C4-2B (cell line): ENCODE data around the gene LITAFD.

ENCODE experiments used
- H3K27ac ChIP-seq: fragments of 450-650 bp; 2 replicates; pipeline ENCODE4 v1.5.1; 2017
- ZFX ChIP-seq: fragments of 450-650 bp; IDR thresholded peaks from 2 replicates; pipeline ENCODE4 v1.6.1; 2017
- TF ChIP-seq, protein P1 (sequence below): fragments of 450-650 bp; conservative IDR thresholded peaks from 2 replicates; pipeline ENCODE4 v1.5.1; 2017; ENCODE audit warnings: mild to moderate bottlenecking

LITAFD gene

DNA sequence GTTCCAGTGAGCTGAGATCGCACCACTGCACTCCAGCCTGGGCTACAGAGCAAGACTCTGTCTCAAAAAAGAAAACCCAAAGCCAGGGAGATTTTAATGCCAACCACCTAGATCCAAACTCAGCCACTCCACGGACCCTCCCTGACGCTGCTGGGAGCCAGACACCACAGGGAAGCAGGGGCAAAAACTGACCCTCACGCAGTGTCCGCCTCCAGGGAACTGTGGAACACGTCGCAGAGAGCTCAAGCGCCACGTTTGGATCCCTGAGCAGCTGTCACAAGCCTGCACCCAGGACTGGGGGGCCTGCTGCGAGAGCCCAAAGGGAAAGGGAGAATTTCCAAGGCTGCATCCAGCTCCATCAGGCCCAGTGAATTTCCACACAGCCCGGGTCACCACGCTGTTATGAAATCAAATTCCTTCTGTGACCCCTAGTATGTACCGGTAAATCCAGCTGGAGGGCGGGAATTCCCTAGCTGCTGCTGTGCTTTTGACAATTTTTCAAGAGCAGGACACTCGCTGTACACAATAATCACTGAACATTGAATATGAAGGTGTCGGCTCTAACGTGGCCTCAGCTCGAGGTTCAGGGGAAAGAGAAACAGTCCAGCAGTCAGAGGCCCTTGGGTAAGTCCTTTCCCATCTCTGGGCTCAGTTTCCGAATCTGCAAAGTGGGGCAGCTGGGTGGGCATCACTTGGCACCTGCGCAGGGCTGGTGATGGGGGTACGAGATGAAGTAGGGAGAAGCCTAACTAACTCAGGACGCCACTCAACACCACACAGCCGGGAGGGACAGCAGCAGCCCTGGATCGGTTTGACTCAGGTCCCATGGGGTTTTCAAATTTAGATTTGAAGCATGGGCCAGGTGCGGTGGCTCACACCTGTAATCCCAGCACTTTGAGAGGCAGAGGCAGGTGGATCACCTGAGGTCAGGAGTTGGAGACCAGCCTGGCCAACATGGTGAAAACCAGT is 22.0 kb upstream of the LITAFD start:
- no peak for TF ChIP-seq ZFX
- TF ChIP-seq, protein P1, sequence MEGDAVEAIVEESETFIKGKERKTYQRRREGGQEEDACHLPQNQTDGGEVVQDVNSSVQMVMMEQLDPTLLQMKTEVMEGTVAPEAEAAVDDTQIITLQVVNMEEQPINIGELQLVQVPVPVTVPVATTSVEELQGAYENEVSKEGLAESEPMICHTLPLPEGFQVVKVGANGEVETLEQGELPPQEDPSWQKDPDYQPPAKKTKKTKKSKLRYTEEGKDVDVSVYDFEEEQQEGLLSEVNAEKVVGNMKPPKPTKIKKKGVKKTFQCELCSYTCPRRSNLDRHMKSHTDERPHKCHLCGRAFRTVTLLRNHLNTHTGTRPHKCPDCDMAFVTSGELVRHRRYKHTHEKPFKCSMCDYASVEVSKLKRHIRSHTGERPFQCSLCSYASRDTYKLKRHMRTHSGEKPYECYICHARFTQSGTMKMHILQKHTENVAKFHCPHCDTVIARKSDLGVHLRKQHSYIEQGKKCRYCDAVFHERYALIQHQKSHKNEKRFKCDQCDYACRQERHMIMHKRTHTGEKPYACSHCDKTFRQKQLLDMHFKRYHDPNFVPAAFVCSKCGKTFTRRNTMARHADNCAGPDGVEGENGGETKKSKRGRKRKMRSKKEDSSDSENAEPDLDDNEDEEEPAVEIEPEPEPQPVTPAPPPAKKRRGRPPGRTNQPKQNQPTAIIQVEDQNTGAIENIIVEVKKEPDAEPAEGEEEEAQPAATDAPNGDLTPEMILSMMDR: no peak
- no peak overlapping the region for H3K27ac ChIP-seq

DNA sequence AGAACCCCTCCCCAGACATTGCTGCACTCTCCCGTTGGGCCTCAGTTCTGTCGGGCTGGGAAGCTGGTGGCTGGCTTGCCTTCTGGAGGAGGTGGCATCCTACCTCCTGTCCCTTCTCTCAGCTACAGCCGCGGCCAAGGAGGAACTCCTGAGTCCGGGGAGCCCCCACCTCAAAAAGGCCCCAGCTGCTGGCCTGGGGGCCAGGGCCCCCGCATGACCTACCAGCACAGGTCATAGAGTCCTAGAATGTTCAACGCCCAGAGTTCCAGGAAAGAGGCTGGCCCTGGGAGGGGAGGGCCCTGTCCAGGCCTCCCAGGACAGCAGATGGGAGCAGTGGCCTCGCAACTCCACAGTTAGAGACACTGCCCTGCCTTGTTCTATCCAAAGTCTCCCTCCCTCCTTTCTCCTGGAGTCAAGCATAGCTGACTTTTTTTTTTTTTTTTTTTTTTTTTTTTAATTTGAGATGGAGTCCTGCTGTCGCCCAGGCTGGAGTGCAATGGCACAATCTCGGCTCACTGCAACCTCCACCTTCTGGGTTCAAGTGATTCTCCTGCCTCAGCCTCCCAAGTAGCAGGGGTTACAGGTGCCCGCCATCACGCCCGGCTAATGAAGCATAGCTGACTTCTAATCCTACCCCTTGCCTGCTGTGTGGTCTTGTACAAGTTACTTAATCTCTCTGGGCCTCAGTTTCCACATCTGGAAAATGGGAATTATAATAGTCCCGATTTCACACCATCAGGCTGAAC is 20.4 kb upstream of the LITAFD start:
- TF ChIP-seq, protein P1: no peak
- no peak for TF ChIP-seq ZFX
- H3K27ac ChIP-seq: no peak overlapping the region

DNA sequence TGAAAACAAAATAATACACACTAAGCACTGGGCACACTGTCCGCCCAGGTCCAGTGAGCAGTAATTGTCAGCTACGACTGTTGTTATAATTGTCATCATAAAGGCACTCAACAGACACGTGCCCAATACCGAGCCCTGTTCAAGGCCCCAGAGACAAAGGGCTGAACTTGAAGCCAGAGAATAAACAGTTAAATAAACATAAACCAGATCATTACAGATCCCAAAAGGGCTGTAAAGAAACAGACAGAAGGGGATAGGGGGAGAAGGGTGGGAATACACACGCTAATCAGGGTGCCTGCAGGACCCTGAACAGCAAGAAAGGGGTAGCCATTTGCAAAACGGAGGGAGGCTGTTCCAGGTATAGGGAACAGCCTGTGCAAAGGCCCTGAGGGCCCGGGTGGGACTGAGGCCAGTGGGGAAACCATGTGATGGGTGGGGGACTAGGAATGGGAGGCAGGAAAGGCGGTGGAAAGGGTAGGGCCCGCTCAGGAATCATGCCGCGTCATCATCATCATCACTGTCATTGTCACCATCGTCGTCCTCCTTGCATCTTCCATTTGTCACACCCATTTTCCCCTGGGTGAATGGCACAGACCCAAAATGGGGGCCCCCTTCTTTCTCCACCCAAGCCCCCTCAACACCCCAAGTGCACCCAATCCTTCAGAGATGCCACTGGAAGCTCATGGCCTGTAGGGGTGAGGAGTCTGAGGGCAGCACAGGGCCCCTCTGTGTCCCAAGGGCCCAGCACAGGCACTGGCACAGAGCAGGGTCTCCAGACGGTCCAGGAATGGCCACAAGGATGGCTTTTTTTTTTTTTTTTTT is 19.6 kb upstream of the LITAFD start:
- no peak for TF ChIP-seq ZFX
- TF ChIP-seq, protein P1: no peak
- H3K27ac ChIP-seq: no peak overlapping the region

DNA sequence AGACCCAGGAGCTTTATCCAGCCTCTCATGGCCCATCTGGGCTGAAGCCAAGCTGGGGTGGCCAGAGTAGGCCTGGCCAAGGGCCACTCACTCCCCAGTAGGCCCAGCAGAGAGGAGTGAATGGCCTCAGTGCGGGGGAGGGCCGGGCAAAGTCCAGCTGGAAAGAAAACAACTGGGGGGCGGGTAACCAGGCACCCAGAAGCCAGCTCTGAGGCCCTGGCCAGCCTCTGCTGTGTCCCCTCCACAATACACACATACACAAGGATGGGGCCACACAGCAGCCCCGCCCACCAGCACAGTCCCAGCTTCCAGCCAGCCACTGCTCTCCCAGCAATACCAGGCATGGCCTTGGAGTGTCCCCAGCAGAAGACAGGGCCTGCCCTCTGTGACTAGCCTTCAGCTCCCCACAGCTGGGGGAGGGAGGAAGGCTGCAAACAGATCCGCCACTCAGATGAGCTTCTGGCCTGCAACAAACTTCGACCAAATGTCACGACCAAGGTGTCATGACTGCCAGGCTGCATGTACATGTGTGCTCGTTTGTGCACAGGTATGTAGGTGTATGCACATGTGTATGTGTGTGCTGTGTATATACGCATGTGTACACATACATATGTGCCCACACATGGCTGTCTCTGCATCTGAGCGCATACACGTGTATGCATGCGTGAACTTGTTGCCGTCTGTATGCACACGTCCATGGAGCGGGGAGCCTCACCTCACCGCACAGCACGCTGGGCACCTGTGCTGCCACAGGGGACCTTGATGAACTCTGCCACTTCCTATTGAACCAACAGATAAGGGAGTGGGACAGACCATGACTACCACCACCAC is 18.3 kb upstream of the LITAFD start:
- TF ChIP-seq ZFX: no peak
- TF ChIP-seq, protein P1: no peak
- peak overlapping the region; percentile 4; the same call in 1 of the 2 replicates for H3K27ac ChIP-seq

DNA sequence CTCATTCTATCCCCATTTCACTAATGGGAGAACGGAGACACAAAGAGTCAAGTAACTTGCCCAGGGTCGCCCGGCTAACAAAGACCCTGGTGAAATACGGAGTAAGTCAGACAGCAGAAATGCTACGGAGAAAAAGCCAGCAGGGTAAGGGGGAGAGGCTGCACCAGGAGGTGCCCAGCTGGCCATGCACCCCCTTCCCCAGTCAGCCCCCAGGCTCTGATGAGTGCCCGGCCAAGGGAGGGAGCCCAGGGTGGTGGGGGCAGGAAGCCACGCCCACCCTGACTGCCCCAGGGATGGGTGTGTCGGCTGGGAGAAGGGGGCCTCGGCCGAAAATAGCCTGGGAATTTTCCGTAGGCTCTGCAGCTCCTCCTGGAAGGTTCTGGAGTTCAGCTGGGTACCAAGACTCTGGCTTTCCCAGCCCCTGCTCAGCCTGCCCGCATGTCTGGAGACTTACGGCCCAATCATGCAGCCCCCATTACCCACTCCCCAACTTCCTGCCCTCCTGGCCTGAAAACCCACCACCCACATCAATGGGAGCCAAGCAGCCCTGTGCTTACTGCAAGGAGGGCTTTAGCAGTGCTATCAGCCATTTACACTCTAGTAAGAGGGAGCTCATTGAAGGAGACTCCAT is 17.6 kb upstream of the LITAFD start:
- TF ChIP-seq, protein P1: no peak
- no peak for TF ChIP-seq ZFX
- no peak overlapping the region for H3K27ac ChIP-seq

DNA sequence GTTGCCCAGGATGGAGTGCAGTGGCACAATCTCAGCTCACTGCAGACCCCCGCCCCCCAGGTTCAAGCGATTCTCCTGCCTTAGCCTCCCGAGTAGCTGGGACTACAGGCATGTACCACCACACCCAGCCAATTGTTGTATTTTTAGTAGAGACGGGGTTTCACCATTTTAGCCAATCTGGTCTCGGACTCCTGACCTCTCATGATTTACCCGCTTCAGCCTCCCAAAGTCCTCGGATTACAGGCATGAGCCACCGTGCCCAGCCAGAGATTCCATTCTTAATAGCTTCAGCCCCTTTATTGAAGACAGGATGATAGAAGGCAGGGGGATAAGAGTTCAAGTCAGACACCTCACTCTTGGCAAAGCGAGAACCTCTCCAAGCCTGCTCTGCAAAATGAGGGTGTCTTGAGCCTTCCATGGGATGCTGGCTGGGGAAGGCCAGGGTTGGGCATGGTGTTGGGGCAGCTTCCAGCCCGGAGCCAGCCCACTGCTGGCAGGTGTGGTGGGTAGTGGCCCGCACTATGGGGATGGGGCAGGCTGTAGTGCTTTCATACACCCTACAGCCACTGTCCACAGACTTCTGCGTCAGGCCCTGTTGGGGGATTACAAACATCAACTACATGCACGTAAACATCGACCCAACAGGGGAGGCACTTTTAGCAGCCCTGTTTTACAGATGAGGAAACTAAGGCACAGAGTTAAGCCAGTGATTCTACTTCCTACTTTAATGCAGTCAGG is 16.8 kb upstream of the LITAFD start:
- peak overlapping the region; percentile 81; the same call in 1 of the 2 replicates for H3K27ac ChIP-seq
- TF ChIP-seq, protein P1: no peak
- TF ChIP-seq ZFX: no peak
